ENCODE measurements around the gene BOLA3.

DNA sequence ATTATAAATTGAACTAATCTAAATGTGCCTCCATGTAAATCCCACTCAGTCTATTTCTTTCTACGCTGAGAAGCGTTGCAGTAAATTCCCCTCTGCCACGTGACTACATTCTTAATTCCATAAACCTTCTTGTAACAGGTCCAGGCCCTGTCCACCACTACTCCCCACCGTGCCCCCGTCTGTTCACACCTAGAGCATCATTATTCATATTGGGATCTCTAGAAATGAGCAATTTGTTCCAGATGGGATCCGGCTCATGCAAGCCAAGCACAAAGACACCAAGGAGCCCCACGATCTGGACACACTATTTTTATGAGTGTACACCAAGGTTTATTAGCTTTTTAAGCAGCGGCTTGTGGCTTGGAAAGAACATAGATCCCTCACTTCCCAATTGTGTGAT is 38.2 kb downstream of the BOLA3 start:
- TF ChIP-seq CTCF (IDR thresholded peaks at IDR 0.05 in 8 of 11, conservative IDR thresholded peaks at IDR 0.05 in 3 of 11) (no peak), POLR2A (IDR thresholded peaks at IDR 0.05) (no peak), POLR2AphosphoS5 (IDR thresholded peaks at IDR 0.05) (no peak)
